Natural killer cell (primary cell): ENCODE data around the gene MFSD2A. TPM values are rescaled to one million over a fixed set of nuclear protein-coding genes. Genes with fewer than 3 reads are reported as not detected.

Experiments
- ATAC-seq, 3 donors: fragments of 150-1000 bp in 2 of 3; fragments of 200-7000 bp in 1 of 3; cut with Tn5 transposase; 1 replicate in 1 of 3; 2 replicates in 2 of 3; pipeline ENCODE4 v1.10.0; 2021; ENCODE audit warnings: mild to moderate bottlenecking in 2 of 3, moderate library complexity in 2 of 3
- DNase-seq, 2 donors: peaks; one replicate each; pipeline versions ENCODE4 v3.0.0 to v3.0.0-alpha.2; 2013 to 2021; ENCODE audit warnings: mixed read lengths in 1 of 2
- H3K27ac ChIP-seq: one replicate; pipeline ENCODE4 v1.5.1; 2013; ENCODE audit warnings: mild to moderate bottlenecking, low read length
- H3K27me3 ChIP-seq: one replicate; pipeline ENCODE4 v1.6.1; 2013; ENCODE audit warnings: low read length; ENCODE audit not compliant: control insufficient read depth, insufficient read depth
- H3K36me3 ChIP-seq: one replicate; pipeline ENCODE4 v1.6.1; 2013; ENCODE audit warnings: low read length; ENCODE audit not compliant: control insufficient read depth, insufficient read depth
- H3K4me1 ChIP-seq: one replicate; pipeline ENCODE4 v1.6.1; 2013; ENCODE audit warnings: low read length; ENCODE audit not compliant: control insufficient read depth, insufficient read depth
- H3K4me3 ChIP-seq: one replicate; pipeline ENCODE4 v1.5.1; 2013; ENCODE audit warnings: low read length
- H3K9me3 ChIP-seq: one replicate; pipeline ENCODE4 v1.6.1; 2013; ENCODE audit warnings: low read length; ENCODE audit not compliant: control insufficient read depth, insufficient read depth
- H3K27ac Mint-ChIP-seq, 2 donors: one replicate each; pipeline ENCODE4 v1.8.0; 2022; ENCODE audit warnings: mild to moderate bottlenecking in 2 of 2, mixed read lengths in 2 of 2, moderate library complexity in 1 of 2
- H3K27me3 Mint-ChIP-seq, 2 donors: one replicate each; pipeline ENCODE4 v1.8.0; 2022; ENCODE audit warnings: low read depth in 2 of 2, mixed read lengths in 2 of 2
- H3K36me3 Mint-ChIP-seq: one replicate; pipeline ENCODE4 v1.8.0; 2022; ENCODE audit warnings: mixed read lengths
- H3K4me1 Mint-ChIP-seq, 2 donors: one replicate each; pipeline ENCODE4 v1.8.0; 2022; ENCODE audit warnings: mixed read lengths in 2 of 2
- H3K4me3 Mint-ChIP-seq: one replicate; pipeline ENCODE4 v1.8.0; 2022; ENCODE audit warnings: mild to moderate bottlenecking, moderate library complexity, mixed read lengths
- H3K9me3 Mint-ChIP-seq, 2 donors: one replicate each; pipeline ENCODE4 v1.8.0; 2022; ENCODE audit warnings: mixed read lengths in 2 of 2
- WGBS: methylation state at CpG from one replicate; pipeline ENCODE4 v1.1.7; 2013; ENCODE audit warnings: missing lambda C conversion rate; ENCODE audit not compliant: insufficient coverage; 5-methylcytosine and 5-hydroxymethylcytosine counted together
- intact Hi-C: fragments of 100-400 bp; cut with micrococcal nuclease; formaldehyde crosslinking; loops from one replicate; pipeline ENCODE4 v1.14.2; 2022
- total RNA-seq, 4 donors: library from RNA; stranded (reverse); fragments of 120-200 nt in 1 of 4; gene quantifications; one replicate each; pipeline versions ENCODE4 v1.2.3 to v1.2.4, GENCODE V29; 2013 to 2022
- TF ChIP-seq, protein P1 (sequence below): fragments of 200-600 bp; IDR thresholded peaks from one replicate; pipeline ENCODE4 v1.8.0; 2022; ENCODE audit warnings: antibody characterized with exemption

Gene MFSD2A
- total RNA-seq, 3 donors from 2014 or later (not counting 1 experiment from before 2014, with no cell fraction given) = 2.8 to 4.4 (median 3.7) TPM

DNA sequence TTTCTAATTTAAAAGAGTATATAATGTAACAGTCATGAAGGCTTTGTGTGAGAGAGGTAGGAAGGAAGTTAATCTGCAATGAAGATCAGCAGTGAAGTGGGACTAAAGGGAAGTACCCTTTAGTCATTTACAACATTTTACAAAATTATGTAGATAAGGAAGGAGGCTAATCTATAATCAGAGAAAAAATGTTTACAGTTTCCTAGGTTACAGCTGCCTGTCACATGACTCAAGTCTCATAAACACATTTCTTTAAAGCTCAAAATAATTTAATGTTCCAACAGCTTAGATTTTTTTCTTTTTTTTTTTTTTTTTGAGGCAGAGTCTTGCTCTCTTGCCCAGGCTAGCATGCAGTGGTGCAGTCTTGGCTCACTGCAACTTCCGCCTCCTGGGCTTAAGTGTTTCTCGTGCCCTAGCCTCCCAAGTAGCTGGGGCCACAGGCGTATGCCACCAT, 59.3 kb downstream of the MFSD2A start:
- Histone ChIP-seq H3K4me3 (no peak overlapping the region), H3K9me3 (no peaks in the 10 kb centered on the region), H3K36me3 (no peaks in the 10 kb centered on the region), H3K27ac (no peak overlapping the region), H3K4me1 (peaks cover 4% of the 10 kb centered on the region), H3K27me3 (no peaks in the 10 kb centered on the region)
- TF ChIP-seq, protein P1, sequence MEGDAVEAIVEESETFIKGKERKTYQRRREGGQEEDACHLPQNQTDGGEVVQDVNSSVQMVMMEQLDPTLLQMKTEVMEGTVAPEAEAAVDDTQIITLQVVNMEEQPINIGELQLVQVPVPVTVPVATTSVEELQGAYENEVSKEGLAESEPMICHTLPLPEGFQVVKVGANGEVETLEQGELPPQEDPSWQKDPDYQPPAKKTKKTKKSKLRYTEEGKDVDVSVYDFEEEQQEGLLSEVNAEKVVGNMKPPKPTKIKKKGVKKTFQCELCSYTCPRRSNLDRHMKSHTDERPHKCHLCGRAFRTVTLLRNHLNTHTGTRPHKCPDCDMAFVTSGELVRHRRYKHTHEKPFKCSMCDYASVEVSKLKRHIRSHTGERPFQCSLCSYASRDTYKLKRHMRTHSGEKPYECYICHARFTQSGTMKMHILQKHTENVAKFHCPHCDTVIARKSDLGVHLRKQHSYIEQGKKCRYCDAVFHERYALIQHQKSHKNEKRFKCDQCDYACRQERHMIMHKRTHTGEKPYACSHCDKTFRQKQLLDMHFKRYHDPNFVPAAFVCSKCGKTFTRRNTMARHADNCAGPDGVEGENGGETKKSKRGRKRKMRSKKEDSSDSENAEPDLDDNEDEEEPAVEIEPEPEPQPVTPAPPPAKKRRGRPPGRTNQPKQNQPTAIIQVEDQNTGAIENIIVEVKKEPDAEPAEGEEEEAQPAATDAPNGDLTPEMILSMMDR = no peak
- H3K4me3 Mint-ChIP-seq = no peak overlapping the region
- no peaks in the 10 kb centered on the region for H3K36me3 Mint-ChIP-seq
- H3K27me3 Mint-ChIP-seq = no peaks in the 10 kb centered on the region
- ATAC-seq = peak; percentile 36 to 66 (median 57)
- H3K27ac Mint-ChIP-seq = peak overlapping the region; percentile 48 to 51
- peak in 1 of 2 donors; percentile 63 for DNase-seq
- intact Hi-C loops = no loop called here
- 59% methylated on average over 3 of the region's 3 CpGs for WGBS
- peaks cover 4 to 10% of the 10 kb centered on the region in 2 donors for H3K4me1 Mint-ChIP-seq
- no peaks in the 10 kb centered on the region for H3K9me3 Mint-ChIP-seq

DNA sequence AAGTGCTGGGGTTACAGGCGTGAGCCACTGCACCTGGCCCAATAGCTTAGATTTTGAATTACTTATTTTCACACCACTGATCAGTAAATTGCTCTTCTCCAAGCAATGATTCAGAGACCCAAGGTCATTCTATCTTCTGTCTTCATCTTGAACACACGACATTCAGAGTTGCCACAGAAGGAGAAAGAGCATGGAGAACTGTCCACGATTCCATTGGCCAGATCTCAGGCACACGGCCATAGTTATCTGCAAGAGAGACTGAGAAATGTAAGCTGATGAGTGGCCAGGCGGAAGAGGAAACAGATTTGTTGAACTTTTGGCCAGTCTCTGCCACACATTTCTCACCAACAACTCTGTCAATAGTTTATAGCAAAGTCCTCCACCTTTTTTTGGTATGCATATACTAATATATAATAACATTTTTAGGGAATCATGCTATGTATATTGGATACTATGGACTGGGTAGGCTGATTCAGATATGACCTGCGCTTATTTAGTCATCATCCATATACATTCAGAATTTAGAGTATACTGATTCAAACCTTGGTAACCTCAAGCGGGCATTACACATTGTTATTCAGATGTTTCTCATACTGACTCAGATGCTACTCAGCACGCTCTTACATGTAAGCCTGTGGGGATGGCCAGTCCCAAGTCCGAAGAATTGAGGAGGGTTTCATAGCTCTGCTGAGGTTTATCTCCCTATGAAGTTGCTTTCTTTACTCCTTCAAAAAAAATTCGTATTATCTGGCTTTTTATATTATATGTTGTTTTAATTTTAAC, 60.1 kb downstream of the MFSD2A start:
- Mint-ChIP-seq H3K4me1 (peaks cover 4 to 11% of the 10 kb centered on the region in 2 donors), H3K9me3 (no peaks in the 10 kb centered on the region), H3K27me3 (no peaks in the 10 kb centered on the region), H3K4me3 (no peak overlapping the region), H3K27ac (peak overlapping the region in 1 of 2 donors; percentile 51), H3K36me3 (no peaks in the 10 kb centered on the region)
- no peaks in the 10 kb centered on the region for H3K27me3 ChIP-seq
- no peak overlapping the region for H3K4me3 ChIP-seq
- H3K36me3 ChIP-seq = no peaks in the 10 kb centered on the region
- DNase-seq (no peak), ATAC-seq (no peak)
- H3K27ac ChIP-seq = no peak overlapping the region
- no peaks in the 10 kb centered on the region for H3K9me3 ChIP-seq
- peaks cover 4% of the 10 kb centered on the region for H3K4me1 ChIP-seq
- TF ChIP-seq, protein P1 = no peak
- intact Hi-C loops = no loop called here
- 75% methylated on average over 7 of the region's 10 CpGs for whole genome bisulfite sequencing

DNA sequence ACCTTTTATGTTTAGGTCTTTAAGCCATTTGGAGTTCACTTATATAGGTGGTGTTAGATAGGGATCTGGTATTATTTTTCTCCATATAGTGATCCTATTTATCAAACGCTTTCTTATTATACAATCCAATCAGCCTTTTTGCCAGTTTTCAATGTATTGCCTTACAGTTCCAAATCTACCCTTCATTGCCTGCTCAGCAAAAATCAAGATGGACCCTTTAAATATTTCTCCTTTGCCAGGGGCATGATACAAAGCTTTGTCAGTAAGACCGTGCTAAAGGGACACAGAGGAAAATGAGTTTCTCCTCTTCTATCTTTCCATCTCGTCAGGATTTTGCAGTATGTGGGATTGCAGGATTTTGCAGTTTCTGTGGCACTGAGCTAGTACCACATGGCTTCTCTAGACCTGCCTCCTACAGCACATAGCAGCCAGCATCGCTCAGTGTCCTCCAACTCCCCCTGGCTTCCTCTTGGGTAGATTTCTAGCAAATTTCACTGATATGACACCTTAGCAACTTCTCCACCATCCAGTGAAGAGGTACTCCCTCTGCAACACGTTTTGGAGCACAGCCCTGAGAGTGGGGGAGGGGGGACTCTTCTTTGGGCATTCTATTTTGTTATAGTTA, 63.1 kb downstream of the MFSD2A start:
- intact Hi-C loops = no loop called here
- Histone ChIP-seq H3K4me1 (peaks cover 4% of the 10 kb centered on the region), H3K4me3 (no peak overlapping the region), H3K9me3 (no peaks in the 10 kb centered on the region), H3K27ac (no peak overlapping the region), H3K36me3 (no peaks in the 10 kb centered on the region), H3K27me3 (no peaks in the 10 kb centered on the region)
- H3K36me3 Mint-ChIP-seq = no peaks in the 10 kb centered on the region
- peaks cover 4 to 11% of the 10 kb centered on the region in 2 donors for H3K4me1 Mint-ChIP-seq
- no peak for DNase-seq
- no peaks in the 10 kb centered on the region for H3K9me3 Mint-ChIP-seq
- ATAC-seq = no peak
- TF ChIP-seq, protein P1 = no peak
- H3K27ac Mint-ChIP-seq = no peak overlapping the region
- 87% methylated on average over 3 of the region's 5 CpGs for WGBS
- H3K4me3 Mint-ChIP-seq = no peak overlapping the region
- H3K27me3 Mint-ChIP-seq = no peaks in the 10 kb centered on the region

Other genes starting within 250 kb of the MFSD2A start
- 10 to 100 TPM; 44.3 to 62.8 (median 59.8) TPM for gene PPIE, start 216.3 kb upstream of the MFSD2A start, total RNA-seq
- 1 to 10 TPM in 2 of 3 donors, under 1 TPM in 1; 0.42 to 2.2 (median 1.9) TPM for gene OXCT2, start 183.8 kb upstream of the MFSD2A start, total RNA-seq
- 1 to 10 TPM; 2.8 to 4.3 (median 3.6) TPM for gene BMP8B, start 166.3 kb upstream of the MFSD2A start, total RNA-seq
- gene TRIT1, start 71.6 kb upstream of the MFSD2A start, total RNA-seq = 10 to 100 TPM in 1 of 3 donors, 1 to 10 TPM in 2; 8.8 to 14.6 (median 9.9) TPM
- gene MYCL, start 53.2 kb upstream of the MFSD2A start, total RNA-seq = 1 to 10 TPM in 1 of 3 donors, under 1 TPM in 2; 0.70 to 1.9 (median 0.92) TPM
- gene CAP1, start 85.6 kb downstream of the MFSD2A start, total RNA-seq = 100 to 1,000 TPM; 482 to 541 (median 537) TPM
- gene PPT1, start 142.1 kb downstream of the MFSD2A start, total RNA-seq = 10 to 100 TPM; 24.9 to 34.5 (median 29.9) TPM
- gene RLF, start 206.2 kb downstream of the MFSD2A start, total RNA-seq = 10 to 100 TPM; 25.6 to 29.7 (median 26.7) TPM